ENCODE measurements around the gene APBA1.

The APBA1 gene

GRCh38 chr9:69468380-69468779 lies 203.8 kb downstream of the APBA1 start:
- no peaks in the 10 kb centered on the region for H3K36me3 Mint-ChIP-seq
- H3K4me1 Mint-ChIP-seq: no peaks in the 10 kb centered on the region
- no peak overlapping the region for H3K4me3 Mint-ChIP-seq
- no peak overlapping the region for H3K27ac Mint-ChIP-seq
- no peaks in the 10 kb centered on the region for H3K27me3 Mint-ChIP-seq
- CTCF ChIA-PET: no interaction called here
- no peaks in the 10 kb centered on the region for H3K9me3 Mint-ChIP-seq
- DNase-seq: no peak

- no peak overlapping the region for H3K27ac Mint-ChIP-seq
- no peaks in the 10 kb centered on the region for H3K9me3 Mint-ChIP-seq
- no peak overlapping the region for H3K4me3 Mint-ChIP-seq
- no peaks in the 10 kb centered on the region for H3K36me3 Mint-ChIP-seq
- CTCF ChIA-PET: no interaction called here
- no peaks in the 10 kb centered on the region for H3K27me3 Mint-ChIP-seq
- H3K4me1 Mint-ChIP-seq: no peaks in the 10 kb centered on the region
- no peak for DNase-seq
Observed at GRCh38 chr9:69466151-69466550, 206.0 kb downstream of the APBA1 start.

DNA sequence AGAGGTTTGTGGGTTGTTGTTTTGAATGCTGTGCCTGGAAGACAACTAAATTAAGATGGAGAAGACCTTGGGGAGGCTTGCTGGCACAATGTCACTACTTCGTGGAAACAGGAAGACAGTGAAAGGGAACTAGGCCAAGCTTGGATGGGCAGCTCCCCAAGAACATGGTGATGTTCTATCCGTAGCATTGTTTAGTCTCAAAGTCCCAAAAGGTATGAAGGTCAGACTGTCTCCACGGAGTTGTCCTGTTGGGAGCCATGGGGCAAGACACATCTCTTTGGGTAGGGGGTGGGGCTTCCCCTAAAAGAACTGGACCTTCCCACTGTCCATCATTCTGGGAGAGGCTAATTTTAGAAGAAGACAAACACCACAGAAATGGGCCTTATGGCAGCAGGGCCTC lies 206.7 kb downstream of the APBA1 start:
- no peaks in the 10 kb centered on the region for H3K4me1 Mint-ChIP-seq
- no peak for DNase-seq
- H3K27me3 Mint-ChIP-seq: no peaks in the 10 kb centered on the region
- no peaks in the 10 kb centered on the region for H3K36me3 Mint-ChIP-seq
- H3K9me3 Mint-ChIP-seq: no peaks in the 10 kb centered on the region
- no peak overlapping the region for H3K4me3 Mint-ChIP-seq
- CTCF ChIA-PET: interaction anchor here (0.7 kb wide), 1 partner anchor 103 kb away, joined by 3 read pairs; no protein-coding TSS in a partner anchor
- H3K27ac Mint-ChIP-seq: no peak overlapping the region

GRCh38 chr9:69463497-69464068 lies 208.6 kb downstream of the APBA1 start:
- H3K9me3 Mint-ChIP-seq: no peaks in the 10 kb centered on the region
- H3K4me1 Mint-ChIP-seq: no peaks in the 10 kb centered on the region
- no peak for DNase-seq
- no peak overlapping the region for H3K27ac Mint-ChIP-seq
- no peaks in the 10 kb centered on the region for H3K36me3 Mint-ChIP-seq
- no peak overlapping the region for H3K4me3 Mint-ChIP-seq
- no peaks in the 10 kb centered on the region for H3K27me3 Mint-ChIP-seq
- CTCF ChIA-PET: no interaction called here

DNA sequence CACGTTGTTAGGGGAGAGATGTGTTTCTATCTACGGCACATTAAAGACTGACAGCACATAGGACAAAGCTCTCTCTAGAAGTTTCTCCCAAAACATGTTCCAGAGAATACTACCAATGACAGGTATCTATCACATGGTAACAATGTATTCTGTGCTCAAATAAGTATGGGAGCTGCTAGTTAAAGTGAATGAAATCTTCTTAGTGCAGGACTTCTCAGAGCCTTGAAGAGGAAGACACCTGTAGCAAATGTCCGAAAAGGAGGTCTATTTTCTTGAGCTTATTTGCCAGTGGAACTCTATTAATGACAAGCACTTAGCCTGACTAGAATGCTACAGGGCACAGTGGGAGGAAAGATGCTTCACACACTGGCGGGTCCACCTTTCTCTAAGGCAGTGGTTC lies 209.8 kb downstream of the APBA1 start:
- H3K4me3 Mint-ChIP-seq: no peak overlapping the region
- CTCF ChIA-PET: interaction anchor here (0.9 kb wide), 1 partner anchor 37 kb away, joined by 3 read pairs; no protein-coding TSS in a partner anchor
- no peaks in the 10 kb centered on the region for H3K27me3 Mint-ChIP-seq
- H3K9me3 Mint-ChIP-seq: no peaks in the 10 kb centered on the region
- H3K27ac Mint-ChIP-seq: no peak overlapping the region
- no peak for DNase-seq
- no peaks in the 10 kb centered on the region for H3K4me1 Mint-ChIP-seq
- no peaks in the 10 kb centered on the region for H3K36me3 Mint-ChIP-seq

GRCh38 chr9:69461103-69461887 lies 210.9 kb downstream of the APBA1 start:
- Mint-ChIP-seq H3K36me3 (no peaks in the 10 kb centered on the region), H3K4me3 (no peak overlapping the region), H3K27ac (no peak overlapping the region), H3K27me3 (no peaks in the 10 kb centered on the region), H3K4me1 (no peaks in the 10 kb centered on the region), H3K9me3 (no peaks in the 10 kb centered on the region)
- no peak for DNase-seq
- CTCF ChIA-PET: interaction anchor here (0.9 kb wide), 1 partner anchor 36 kb away, joined by 3 read pairs; no protein-coding TSS in a partner anchor

- H3K4me3 Mint-ChIP-seq: no peak overlapping the region
- no peak overlapping the region for H3K27ac Mint-ChIP-seq
- no peaks in the 10 kb centered on the region for H3K9me3 Mint-ChIP-seq
- no peak for DNase-seq
- CTCF ChIA-PET: no interaction called here
- H3K27me3 Mint-ChIP-seq: no peaks in the 10 kb centered on the region
- H3K36me3 Mint-ChIP-seq: no peaks in the 10 kb centered on the region
- H3K4me1 Mint-ChIP-seq: no peaks in the 10 kb centered on the region
Observed at GRCh38 chr9:69460012-69460411, 212.2 kb downstream of the APBA1 start.

DNA sequence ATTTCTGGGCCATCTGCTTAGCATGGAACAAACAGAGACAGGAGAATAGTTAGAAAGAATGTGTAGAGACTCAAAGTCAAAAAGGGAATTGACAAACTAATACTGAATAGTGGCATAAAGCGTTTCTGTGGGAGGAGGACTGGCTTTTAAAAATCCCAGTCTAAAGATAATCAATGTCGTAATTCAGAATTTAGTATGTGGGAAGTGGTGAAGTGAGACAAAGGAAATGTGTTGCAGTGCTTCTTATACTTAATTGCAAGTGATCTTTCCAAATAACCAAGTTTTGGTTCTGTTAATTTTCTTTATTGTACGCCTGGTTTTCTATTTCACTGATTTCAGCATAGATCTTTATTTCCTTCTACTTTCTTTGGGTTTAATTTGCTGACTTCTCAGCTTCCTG lies 214.0 kb downstream of the APBA1 start:
- no peak for DNase-seq
- CTCF ChIA-PET: no interaction called here
- Mint-ChIP-seq H3K36me3 (no peaks in the 10 kb centered on the region), H3K4me3 (no peak overlapping the region), H3K4me1 (no peaks in the 10 kb centered on the region), H3K27me3 (no peaks in the 10 kb centered on the region), H3K27ac (no peak overlapping the region), H3K9me3 (no peaks in the 10 kb centered on the region)

GRCh38 chr9:69456201-69456600 lies 216.0 kb downstream of the APBA1 start:
- Mint-ChIP-seq H3K36me3 (no peaks in the 10 kb centered on the region), H3K9me3 (no peaks in the 10 kb centered on the region), H3K27me3 (no peaks in the 10 kb centered on the region), H3K4me3 (no peak overlapping the region), H3K4me1 (no peaks in the 10 kb centered on the region), H3K27ac (no peak overlapping the region)
- DNase-seq: no peak
- CTCF ChIA-PET: interaction anchor here (1.8 kb wide), 1 partner anchor 34 kb away, joined by 4 read pairs; no protein-coding TSS in a partner anchor

DNA sequence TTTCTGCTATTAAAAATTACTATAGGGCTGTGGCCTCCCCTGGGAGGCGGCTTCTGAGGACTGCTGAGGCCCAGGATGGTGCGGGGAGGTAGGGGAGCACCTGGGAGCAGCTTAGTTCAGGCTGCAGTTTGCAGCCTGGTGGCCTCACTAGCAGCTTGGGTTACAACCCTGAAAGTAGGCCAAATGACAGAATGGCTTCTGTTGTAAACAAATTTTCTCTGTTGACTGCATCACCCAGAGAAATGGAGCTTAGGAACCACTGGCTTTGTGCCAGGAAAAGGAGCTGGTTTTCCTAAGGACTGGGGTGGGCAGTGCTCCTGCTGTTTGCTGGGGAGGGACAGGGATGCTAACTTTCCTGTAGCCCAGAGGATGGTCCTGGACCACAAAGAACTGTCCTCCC lies 216.9 kb downstream of the APBA1 start:
- no peaks in the 10 kb centered on the region for H3K36me3 Mint-ChIP-seq
- H3K27me3 Mint-ChIP-seq: no peaks in the 10 kb centered on the region
- CTCF ChIA-PET: interaction anchor here (1.8 kb wide), 1 partner anchor 33 kb away, joined by 4 read pairs; no protein-coding TSS in a partner anchor
- H3K27ac Mint-ChIP-seq: no peak overlapping the region
- no peaks in the 10 kb centered on the region for H3K4me1 Mint-ChIP-seq
- no peak overlapping the region for H3K4me3 Mint-ChIP-seq
- DNase-seq: no peak
- H3K9me3 Mint-ChIP-seq: no peaks in the 10 kb centered on the region

- CTCF ChIA-PET: no interaction called here
Observed at GRCh38 chr9:69454321-69454720, 217.8 kb downstream of the APBA1 start.

GRCh38 chr9:69453746-69454145 lies 218.4 kb downstream of the APBA1 start:
- H3K27me3 Mint-ChIP-seq: no peaks in the 10 kb centered on the region
- H3K9me3 Mint-ChIP-seq: no peaks in the 10 kb centered on the region
- no peaks in the 10 kb centered on the region for H3K36me3 Mint-ChIP-seq
- no peaks in the 10 kb centered on the region for H3K4me1 Mint-ChIP-seq
- CTCF ChIA-PET: no interaction called here
- no peak for DNase-seq
- H3K27ac Mint-ChIP-seq: no peak overlapping the region
- H3K4me3 Mint-ChIP-seq: no peak overlapping the region

More at GRCh38 chr9:69454321-69454720, 217.8 kb downstream of the APBA1 start:
- H3K9me3 Mint-ChIP-seq: no peaks in the 10 kb centered on the region
- no peak overlapping the region for H3K4me3 Mint-ChIP-seq
- H3K27me3 Mint-ChIP-seq: no peaks in the 10 kb centered on the region
- H3K36me3 Mint-ChIP-seq: no peaks in the 10 kb centered on the region
- DNase-seq: no peak
- H3K4me1 Mint-ChIP-seq: no peaks in the 10 kb centered on the region
- no peak overlapping the region for H3K27ac Mint-ChIP-seq

- CTCF ChIA-PET: interaction anchor here (0.9 kb wide), 1 partner anchor 30 kb away, joined by 3 read pairs; no protein-coding TSS in a partner anchor
- Mint-ChIP-seq H3K27me3 (no peaks in the 10 kb centered on the region), H3K9me3 (no peaks in the 10 kb centered on the region), H3K27ac (no peak overlapping the region), H3K36me3 (no peaks in the 10 kb centered on the region), H3K4me3 (no peak overlapping the region), H3K4me1 (no peaks in the 10 kb centered on the region)
- no peak for DNase-seq
Observed at GRCh38 chr9:69452110-69452782, 219.9 kb downstream of the APBA1 start.

- Mint-ChIP-seq H3K36me3 (no peaks in the 10 kb centered on the region), H3K9me3 (no peaks in the 10 kb centered on the region), H3K4me3 (no peak overlapping the region), H3K27me3 (no peaks in the 10 kb centered on the region), H3K4me1 (no peaks in the 10 kb centered on the region), H3K27ac (no peak overlapping the region)
- no peak for DNase-seq
- CTCF ChIA-PET: no interaction called here
Observed at GRCh38 chr9:69446496-69446895, 225.7 kb downstream of the APBA1 start.

- no peaks in the 10 kb centered on the region for H3K36me3 Mint-ChIP-seq
- no peak overlapping the region for H3K27ac Mint-ChIP-seq
- H3K4me1 Mint-ChIP-seq: no peaks in the 10 kb centered on the region
- CTCF ChIA-PET: no interaction called here
- no peaks in the 10 kb centered on the region for H3K27me3 Mint-ChIP-seq
- no peak for DNase-seq
- no peak overlapping the region for H3K4me3 Mint-ChIP-seq
- no peaks in the 10 kb centered on the region for H3K9me3 Mint-ChIP-seq
Observed at GRCh38 chr9:69445251-69445650, 226.9 kb downstream of the APBA1 start.
